ENCODE measurements around the gene MYO15A. TPM values are rescaled to one million over a fixed set of nuclear protein-coding genes. Genes with fewer than 3 reads are reported as not detected.

Gene MYO15A
- total and polyA plus RNA-seq, 2 experiments from 2014 or later = 1.0 to 2.2 TPM

DNA sequence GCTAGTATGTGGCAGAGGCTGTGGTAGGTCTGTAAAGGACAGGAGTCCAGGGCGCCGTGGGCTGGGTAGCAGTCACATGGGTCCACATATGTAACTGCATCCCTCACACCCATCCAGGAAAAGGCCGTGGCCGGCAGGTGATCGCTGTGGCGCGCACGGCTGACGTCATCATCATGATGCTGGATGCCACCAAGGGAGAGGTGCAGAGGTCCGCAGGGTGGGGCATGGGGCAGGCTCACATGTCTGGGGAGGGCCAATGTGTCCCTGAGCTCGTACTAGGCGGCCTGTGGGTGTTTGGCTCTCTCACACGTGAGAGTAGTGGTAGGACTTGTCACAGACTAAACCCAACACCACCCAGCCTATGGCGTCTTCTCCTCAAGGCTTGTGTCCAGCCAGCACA is 9.0 kb upstream of the MYO15A start (continued):
- TF ChIP-seq EZH2 (IDR thresholded peaks at IDR 0.05; ENCODE audit: low read depth, unreplicated experiment) = no peak
- TF ChIP-seq, protein P1, sequence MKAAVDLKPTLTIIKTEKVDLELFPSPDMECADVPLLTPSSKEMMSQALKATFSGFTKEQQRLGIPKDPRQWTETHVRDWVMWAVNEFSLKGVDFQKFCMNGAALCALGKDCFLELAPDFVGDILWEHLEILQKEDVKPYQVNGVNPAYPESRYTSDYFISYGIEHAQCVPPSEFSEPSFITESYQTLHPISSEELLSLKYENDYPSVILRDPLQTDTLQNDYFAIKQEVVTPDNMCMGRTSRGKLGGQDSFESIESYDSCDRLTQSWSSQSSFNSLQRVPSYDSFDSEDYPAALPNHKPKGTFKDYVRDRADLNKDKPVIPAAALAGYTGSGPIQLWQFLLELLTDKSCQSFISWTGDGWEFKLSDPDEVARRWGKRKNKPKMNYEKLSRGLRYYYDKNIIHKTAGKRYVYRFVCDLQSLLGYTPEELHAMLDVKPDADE (IDR thresholded peaks at IDR 0.05) = no peak
- TF ChIP-seq, protein P2, sequence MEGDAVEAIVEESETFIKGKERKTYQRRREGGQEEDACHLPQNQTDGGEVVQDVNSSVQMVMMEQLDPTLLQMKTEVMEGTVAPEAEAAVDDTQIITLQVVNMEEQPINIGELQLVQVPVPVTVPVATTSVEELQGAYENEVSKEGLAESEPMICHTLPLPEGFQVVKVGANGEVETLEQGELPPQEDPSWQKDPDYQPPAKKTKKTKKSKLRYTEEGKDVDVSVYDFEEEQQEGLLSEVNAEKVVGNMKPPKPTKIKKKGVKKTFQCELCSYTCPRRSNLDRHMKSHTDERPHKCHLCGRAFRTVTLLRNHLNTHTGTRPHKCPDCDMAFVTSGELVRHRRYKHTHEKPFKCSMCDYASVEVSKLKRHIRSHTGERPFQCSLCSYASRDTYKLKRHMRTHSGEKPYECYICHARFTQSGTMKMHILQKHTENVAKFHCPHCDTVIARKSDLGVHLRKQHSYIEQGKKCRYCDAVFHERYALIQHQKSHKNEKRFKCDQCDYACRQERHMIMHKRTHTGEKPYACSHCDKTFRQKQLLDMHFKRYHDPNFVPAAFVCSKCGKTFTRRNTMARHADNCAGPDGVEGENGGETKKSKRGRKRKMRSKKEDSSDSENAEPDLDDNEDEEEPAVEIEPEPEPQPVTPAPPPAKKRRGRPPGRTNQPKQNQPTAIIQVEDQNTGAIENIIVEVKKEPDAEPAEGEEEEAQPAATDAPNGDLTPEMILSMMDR (conservative IDR thresholded peaks at IDR 0.05; ENCODE audit: low read depth in 2 of 2) = no peak
- TF ChIP-seq, protein P3, sequence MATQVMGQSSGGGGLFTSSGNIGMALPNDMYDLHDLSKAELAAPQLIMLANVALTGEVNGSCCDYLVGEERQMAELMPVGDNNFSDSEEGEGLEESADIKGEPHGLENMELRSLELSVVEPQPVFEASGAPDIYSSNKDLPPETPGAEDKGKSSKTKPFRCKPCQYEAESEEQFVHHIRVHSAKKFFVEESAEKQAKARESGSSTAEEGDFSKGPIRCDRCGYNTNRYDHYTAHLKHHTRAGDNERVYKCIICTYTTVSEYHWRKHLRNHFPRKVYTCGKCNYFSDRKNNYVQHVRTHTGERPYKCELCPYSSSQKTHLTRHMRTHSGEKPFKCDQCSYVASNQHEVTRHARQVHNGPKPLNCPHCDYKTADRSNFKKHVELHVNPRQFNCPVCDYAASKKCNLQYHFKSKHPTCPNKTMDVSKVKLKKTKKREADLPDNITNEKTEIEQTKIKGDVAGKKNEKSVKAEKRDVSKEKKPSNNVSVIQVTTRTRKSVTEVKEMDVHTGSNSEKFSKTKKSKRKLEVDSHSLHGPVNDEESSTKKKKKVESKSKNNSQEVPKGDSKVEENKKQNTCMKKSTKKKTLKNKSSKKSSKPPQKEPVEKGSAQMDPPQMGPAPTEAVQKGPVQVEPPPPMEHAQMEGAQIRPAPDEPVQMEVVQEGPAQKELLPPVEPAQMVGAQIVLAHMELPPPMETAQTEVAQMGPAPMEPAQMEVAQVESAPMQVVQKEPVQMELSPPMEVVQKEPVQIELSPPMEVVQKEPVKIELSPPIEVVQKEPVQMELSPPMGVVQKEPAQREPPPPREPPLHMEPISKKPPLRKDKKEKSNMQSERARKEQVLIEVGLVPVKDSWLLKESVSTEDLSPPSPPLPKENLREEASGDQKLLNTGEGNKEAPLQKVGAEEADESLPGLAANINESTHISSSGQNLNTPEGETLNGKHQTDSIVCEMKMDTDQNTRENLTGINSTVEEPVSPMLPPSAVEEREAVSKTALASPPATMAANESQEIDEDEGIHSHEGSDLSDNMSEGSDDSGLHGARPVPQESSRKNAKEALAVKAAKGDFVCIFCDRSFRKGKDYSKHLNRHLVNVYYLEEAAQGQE (IDR thresholded peaks at IDR 0.05; ENCODE audit: unreplicated experiment) = no peak

DNA sequence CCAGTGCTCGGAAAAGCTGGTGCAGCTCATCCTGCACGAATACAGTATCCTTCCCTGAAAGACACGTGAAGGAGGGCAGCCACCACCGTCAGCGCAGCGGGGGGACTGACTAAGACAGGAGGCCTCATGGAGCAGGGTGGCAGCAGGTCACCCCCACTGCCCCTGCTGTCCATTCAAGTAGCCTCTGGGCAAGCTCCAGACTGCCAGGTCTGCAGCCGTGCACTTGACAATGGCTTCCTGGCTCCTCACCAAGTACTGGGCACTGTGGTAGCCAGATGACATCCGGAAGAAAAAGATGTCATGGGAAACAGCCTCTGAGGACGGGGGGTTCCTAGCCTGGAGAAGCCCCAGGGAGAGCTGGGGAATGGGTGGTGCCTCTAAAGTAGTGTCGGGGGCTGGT is 7.9 kb upstream of the MYO15A start:
- H3K9me2 ChIP-seq (ENCODE audit: insufficient read depth) = no peaks in the 10 kb centered on the region
- no peak overlapping the region for H3K4me3 ChIP-seq
- H3K4me1 ChIP-seq (ENCODE audit: insufficient read depth) = no peaks in the 10 kb centered on the region
- Mint-ChIP-seq H3K4me3 (no peak overlapping the region), H3K27me3 (ENCODE audit: insufficient read depth, low read depth, poor library complexity) (peaks cover 5% of the 10 kb centered on the region), H3K36me3 (ENCODE audit: low read depth) (peaks cover 14% of the 10 kb centered on the region), H3K9me3 (no peaks in the 10 kb centered on the region), H3K27ac (no peak overlapping the region), H3K4me1 (no peaks in the 10 kb centered on the region)
- no peak overlapping the region for H3K27ac ChIP-seq (ENCODE audit: low read depth)
- H4K20me1 ChIP-seq (replicated peaks; ENCODE audit: insufficient read depth) = no peaks in the 10 kb centered on the region
- H2AFZ ChIP-seq = no peak overlapping the region
- no peaks in the 10 kb centered on the region for H3K79me2 ChIP-seq (replicated peaks; ENCODE audit: insufficient read depth)
- ATAC-seq (no peak), DNase-seq (ENCODE audit: low spot score) (no peak)
- no peaks in the 10 kb centered on the region for H3K36me3 ChIP-seq (ENCODE audit: insufficient read depth)
- H3K4me2 ChIP-seq = no peak overlapping the region
- H3F3A ChIP-seq (replicated peaks; ENCODE audit: low read depth) = no peaks in the 10 kb centered on the region
- no peaks in the 10 kb centered on the region for H3K27me3 ChIP-seq (ENCODE audit: insufficient read depth)
- TF ChIP-seq, protein P2 (conservative IDR thresholded peaks at IDR 0.05; ENCODE audit: low read depth in 2 of 2) = no peak
- TF ChIP-seq, protein P4, sequence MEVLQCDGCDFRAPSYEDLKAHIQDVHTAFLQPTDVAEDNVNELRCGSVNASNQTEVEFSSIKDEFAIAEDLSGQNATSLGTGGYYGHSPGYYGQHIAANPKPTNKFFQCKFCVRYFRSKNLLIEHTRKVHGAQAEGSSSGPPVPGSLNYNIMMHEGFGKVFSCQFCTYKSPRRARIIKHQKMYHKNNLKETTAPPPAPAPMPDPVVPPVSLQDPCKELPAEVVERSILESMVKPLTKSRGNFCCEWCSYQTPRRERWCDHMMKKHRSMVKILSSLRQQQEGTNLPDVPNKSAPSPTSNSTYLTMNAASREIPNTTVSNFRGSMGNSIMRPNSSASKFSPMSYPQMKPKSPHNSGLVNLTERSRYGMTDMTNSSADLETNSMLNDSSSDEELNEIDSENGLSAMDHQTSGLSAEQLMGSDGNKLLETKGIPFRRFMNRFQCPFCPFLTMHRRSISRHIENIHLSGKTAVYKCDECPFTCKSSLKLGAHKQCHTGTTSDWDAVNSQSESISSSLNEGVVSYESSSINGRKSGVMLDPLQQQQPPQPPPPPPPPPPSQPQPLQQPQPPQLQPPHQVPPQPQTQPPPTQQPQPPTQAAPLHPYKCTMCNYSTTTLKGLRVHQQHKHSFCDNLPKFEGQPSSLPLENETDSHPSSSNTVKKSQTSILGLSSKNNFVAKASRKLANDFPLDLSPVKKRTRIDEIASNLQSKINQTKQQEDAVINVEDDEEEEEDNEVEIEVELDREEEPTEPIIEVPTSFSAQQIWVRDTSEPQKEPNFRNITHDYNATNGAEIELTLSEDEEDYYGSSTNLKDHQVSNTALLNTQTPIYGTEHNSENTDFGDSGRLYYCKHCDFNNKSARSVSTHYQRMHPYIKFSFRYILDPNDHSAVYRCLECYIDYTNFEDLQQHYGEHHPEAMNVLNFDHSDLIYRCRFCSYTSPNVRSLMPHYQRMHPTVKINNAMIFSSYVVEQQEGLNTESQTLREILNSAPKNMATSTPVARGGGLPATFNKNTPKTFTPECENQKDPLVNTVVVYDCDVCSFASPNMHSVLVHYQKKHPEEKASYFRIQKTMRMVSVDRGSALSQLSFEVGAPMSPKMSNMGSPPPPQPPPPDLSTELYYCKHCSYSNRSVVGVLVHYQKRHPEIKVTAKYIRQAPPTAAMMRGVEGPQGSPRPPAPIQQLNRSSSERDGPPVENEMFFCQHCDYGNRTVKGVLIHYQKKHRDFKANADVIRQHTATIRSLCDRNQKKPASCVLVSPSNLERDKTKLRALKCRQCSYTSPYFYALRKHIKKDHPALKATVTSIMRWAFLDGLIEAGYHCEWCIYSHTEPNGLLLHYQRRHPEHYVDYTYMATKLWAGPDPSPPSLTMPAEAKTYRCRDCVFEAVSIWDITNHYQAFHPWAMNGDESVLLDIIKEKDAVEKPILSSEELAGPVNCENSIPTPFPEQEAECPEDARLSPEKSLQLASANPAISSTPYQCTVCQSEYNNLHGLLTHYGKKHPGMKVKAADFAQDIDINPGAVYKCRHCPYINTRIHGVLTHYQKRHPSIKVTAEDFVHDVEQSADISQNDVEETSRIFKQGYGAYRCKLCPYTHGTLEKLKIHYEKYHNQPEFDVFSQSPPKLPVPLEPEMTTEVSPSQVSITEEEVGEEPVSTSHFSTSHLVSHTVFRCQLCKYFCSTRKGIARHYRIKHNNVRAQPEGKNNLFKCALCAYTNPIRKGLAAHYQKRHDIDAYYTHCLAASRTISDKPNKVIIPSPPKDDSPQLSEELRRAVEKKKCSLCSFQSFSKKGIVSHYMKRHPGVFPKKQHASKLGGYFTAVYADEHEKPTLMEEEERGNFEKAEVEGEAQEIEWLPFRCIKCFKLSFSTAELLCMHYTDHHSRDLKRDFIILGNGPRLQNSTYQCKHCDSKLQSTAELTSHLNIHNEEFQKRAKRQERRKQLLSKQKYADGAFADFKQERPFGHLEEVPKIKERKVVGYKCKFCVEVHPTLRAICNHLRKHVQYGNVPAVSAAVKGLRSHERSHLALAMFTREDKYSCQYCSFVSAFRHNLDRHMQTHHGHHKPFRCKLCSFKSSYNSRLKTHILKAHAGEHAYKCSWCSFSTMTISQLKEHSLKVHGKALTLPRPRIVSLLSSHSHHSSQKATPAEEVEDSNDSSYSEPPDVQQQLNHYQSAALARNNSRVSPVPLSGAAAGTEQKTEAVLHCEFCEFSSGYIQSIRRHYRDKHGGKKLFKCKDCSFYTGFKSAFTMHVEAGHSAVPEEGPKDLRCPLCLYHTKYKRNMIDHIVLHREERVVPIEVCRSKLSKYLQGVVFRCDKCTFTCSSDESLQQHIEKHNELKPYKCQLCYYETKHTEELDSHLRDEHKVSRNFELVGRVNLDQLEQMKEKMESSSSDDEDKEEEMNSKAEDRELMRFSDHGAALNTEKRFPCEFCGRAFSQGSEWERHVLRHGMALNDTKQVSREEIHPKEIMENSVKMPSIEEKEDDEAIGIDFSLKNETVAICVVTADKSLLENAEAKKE (CRISPR knock-in tag; IDR thresholded peaks at IDR 0.05) = no peak
- TF ChIP-seq ZNF114 (CRISPR knock-in tag; IDR thresholded peaks at IDR 0.05) (no peak), STAT1 (IDR thresholded peaks at IDR 0.05; ENCODE audit: unreplicated experiment) (no peak), EZH2phosphoT487 (IDR thresholded peaks at IDR 0.05; ENCODE audit: unreplicated experiment) (no peak), NANOG (IDR thresholded peaks at IDR 0.05; ENCODE audit: borderline replicate concordance) (no peak), POLR2AphosphoS5 (IDR thresholded peaks at IDR 0.05; ENCODE audit: low read depth) (no peak)

All from GM23338 (cell line).